Activated CD4-positive, alpha-beta T cell treated with anti-CD3 and anti-CD28 coated beads, Interleukin-2, amount 10 ng/mL, durations not matched to agents 7 days and 5 days (primary cell): Measurements from ENCODE around the gene LRRC4C. TPM values are rescaled to one million over a fixed set of nuclear protein-coding genes. Genes with fewer than 3 reads are reported as not detected.

Source experiments
- CTCF ChIA-PET: fragments of 350-600 bp; sonication (Branson Sonifier 250); formaldehyde crosslinking; loops from one replicate; lab custom pipeline; 2021; ENCODE audit warnings: antibody characterized with exemption; lab: Charles Lee
- POLR2A ChIA-PET: fragments of 350-600 bp; sonication (Branson Sonifier 250); formaldehyde crosslinking; loops from one replicate; lab custom pipeline; 2021; ENCODE audit warnings: antibody characterized with exemption; lab: Charles Lee
- DNase-seq: peaks from one replicate; pipeline ENCODE4 v3.0.0-alpha.2; 2020
- H3K27ac Mint-ChIP-seq: one replicate; pipeline ENCODE4 v1.8.0; 2021; ENCODE audit warnings: mild to moderate bottlenecking, moderate library complexity, mixed read lengths
- H3K27me3 Mint-ChIP-seq: one replicate; pipeline ENCODE4 v1.8.0; 2021; ENCODE audit warnings: mixed read lengths
- H3K36me3 Mint-ChIP-seq: one replicate; pipeline ENCODE4 v1.8.0; 2021; ENCODE audit warnings: low read depth, mixed read lengths
- H3K4me1 Mint-ChIP-seq: one replicate; pipeline ENCODE4 v1.8.0; 2021; ENCODE audit warnings: mixed read lengths
- H3K4me3 Mint-ChIP-seq: one replicate; pipeline ENCODE4 v1.8.0; 2021; ENCODE audit warnings: mild to moderate bottlenecking, moderate library complexity, mixed read lengths
- H3K9me3 Mint-ChIP-seq: one replicate; pipeline ENCODE4 v1.8.0; 2021; ENCODE audit warnings: mixed read lengths
- total RNA-seq, 2 experiments: library from RNA; stranded (reverse); gene quantifications; one replicate each; pipeline ENCODE4 v1.2.3, GENCODE V29; 2021

The LRRC4C gene
- total RNA-seq, 2 experiments from 2014 or later = not detected

DNA sequence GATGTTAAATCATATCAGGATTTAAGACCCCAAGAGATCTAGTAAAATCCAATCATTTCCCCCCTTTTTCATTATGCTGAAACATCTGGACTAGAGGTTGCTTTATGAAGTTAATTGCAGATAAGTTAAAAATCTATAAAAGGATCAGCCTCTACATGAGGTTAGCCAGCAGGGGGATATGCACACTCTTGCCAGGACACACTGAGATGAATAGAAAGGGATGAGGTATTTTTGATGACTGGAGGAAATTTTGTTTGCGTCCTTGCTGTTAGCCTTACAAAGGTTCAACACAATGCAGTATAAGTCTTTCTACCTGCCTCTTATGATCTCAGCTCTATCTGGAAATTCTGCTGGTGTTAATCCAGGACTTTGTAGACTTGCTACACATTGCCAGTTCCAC is 1034.3 kb downstream of the LRRC4C start:
- H3K4me3 Mint-ChIP-seq = no peak overlapping the region
- ChIA-PET CTCF (no interaction called here), POLR2A (no interaction called here)
- DNase-seq = no peak
- H3K27ac Mint-ChIP-seq = no peak overlapping the region
- no peaks in the 10 kb centered on the region for H3K27me3 Mint-ChIP-seq
- no peaks in the 10 kb centered on the region for H3K36me3 Mint-ChIP-seq
- peaks cover 7% of the 10 kb centered on the region for H3K9me3 Mint-ChIP-seq
- H3K4me1 Mint-ChIP-seq = no peaks in the 10 kb centered on the region

DNA sequence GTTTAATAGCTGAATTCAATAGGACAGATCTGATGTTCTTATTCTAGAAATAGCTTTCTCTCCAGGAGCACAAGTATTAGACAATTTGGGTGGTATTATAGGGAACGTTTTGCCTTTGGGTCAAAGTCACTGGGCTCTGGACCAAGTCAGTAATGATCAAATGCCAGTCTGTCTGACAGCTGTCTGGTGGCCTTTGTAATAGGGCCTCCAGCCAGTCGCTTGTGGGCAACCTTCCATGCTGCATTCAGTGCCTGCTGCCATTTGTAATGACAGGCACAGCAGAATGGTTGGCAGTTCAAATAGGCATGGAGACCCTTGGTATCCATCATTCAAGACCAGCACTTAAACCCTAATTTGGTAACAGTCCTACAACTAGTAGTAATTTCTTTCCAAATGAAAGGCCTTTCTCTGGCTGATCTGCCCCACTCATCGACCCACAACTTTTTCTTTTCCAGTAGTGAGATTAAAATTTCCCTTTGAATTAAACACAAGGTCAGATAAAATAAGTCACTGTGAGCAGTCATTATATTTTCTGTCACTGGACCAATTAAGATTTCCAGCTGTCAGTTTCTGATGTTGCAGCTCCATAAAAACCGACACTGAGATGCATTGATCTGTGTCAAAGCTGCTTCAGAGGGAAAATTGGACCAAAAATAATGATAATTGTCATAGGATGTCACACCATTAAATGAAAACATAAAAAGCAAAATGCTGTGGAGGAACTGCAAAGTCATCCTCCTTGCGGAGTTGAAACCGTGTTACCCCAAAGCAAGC is 1038.1 kb downstream of the LRRC4C start:
- Mint-ChIP-seq H3K27ac (no peak overlapping the region), H3K4me3 (no peak overlapping the region), H3K9me3 (peaks cover 4% of the 10 kb centered on the region), H3K4me1 (no peaks in the 10 kb centered on the region), H3K36me3 (no peaks in the 10 kb centered on the region), H3K27me3 (no peaks in the 10 kb centered on the region)
- POLR2A ChIA-PET = no interaction called here
- DNase-seq = no peak
- CTCF ChIA-PET = no interaction called here

DNA sequence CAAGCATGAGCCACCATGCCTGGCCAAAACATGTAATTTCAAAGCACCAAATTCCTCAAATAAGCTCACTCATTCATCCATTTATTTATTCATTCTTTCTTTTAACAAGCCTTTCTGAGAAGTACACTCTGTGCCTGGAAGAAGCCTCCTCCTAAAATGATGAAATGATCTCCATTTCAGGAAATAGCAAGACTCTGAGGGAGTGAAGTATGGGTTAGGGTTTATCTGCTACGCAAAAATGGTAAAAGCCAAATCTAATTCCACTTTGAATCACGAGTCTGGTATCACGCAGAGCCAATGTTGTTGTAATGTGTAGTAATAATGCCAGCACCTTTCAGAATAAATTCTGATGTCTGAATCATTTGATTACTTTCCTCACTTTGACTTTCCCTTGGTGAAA is 1041.8 kb downstream of the LRRC4C start:
- CTCF ChIA-PET = no interaction called here
- H3K36me3 Mint-ChIP-seq = no peaks in the 10 kb centered on the region
- no peak overlapping the region for H3K27ac Mint-ChIP-seq
- POLR2A ChIA-PET = no interaction called here
- no peak overlapping the region for H3K4me3 Mint-ChIP-seq
- DNase-seq = no peak
- no peaks in the 10 kb centered on the region for H3K27me3 Mint-ChIP-seq
- H3K4me1 Mint-ChIP-seq = no peaks in the 10 kb centered on the region
- H3K9me3 Mint-ChIP-seq = peaks cover 1% of the 10 kb centered on the region

DNA sequence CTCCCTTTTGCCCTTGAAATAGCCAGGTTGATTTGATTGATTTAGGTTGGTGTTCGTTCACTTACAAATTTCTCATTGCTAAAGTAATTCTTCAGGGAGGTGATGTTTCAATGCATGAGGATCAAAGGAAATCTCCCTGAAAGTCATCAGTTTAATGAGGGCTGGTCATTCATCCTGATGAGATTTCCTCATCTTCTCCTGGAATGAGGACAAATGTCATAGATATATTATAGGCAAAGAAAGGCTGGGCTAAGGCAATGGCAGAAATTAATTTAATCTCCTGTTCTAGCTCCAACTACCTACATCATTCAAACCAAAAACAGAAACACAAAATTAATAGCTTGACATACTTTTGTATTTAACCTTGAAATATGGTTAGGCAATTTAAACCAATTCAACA is 1052.1 kb downstream of the LRRC4C start:
- Mint-ChIP-seq H3K27ac (no peak overlapping the region), H3K36me3 (no peaks in the 10 kb centered on the region), H3K27me3 (no peaks in the 10 kb centered on the region), H3K4me3 (no peak overlapping the region), H3K9me3 (peaks cover 10% of the 10 kb centered on the region), H3K4me1 (no peaks in the 10 kb centered on the region)
- POLR2A ChIA-PET = no interaction called here
- DNase-seq = no peak
- CTCF ChIA-PET = interaction anchor here (0.6 kb wide), 1 partner anchor 475 kb away, joined by 3 read pairs; no protein-coding TSS in a partner anchor

DNA sequence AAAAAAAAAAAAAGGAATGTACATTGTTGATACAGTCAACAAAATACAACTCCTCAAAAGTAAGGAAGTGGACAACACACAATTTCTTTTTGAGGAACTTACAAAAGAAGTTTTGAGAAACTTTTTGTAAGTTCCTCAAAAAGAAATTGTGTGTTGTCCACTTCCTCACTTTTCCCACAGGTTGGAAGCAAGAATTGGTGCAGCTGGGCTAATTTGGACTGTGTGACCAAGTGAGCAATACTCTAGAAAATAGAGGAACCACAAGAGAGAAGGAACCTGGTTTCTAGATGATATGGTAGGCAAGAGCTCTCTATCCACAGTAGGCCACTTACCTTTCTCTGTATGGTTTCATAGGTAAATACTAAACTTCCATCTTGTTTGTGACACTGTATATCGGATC is 1053.8 kb downstream of the LRRC4C start:
- CTCF ChIA-PET = no interaction called here
- Mint-ChIP-seq H3K36me3 (no peaks in the 10 kb centered on the region), H3K9me3 (peaks cover 10% of the 10 kb centered on the region), H3K27me3 (no peaks in the 10 kb centered on the region), H3K4me3 (no peak overlapping the region), H3K27ac (no peak overlapping the region), H3K4me1 (no peaks in the 10 kb centered on the region)
- no peak for DNase-seq
- POLR2A ChIA-PET = no interaction called here

DNA sequence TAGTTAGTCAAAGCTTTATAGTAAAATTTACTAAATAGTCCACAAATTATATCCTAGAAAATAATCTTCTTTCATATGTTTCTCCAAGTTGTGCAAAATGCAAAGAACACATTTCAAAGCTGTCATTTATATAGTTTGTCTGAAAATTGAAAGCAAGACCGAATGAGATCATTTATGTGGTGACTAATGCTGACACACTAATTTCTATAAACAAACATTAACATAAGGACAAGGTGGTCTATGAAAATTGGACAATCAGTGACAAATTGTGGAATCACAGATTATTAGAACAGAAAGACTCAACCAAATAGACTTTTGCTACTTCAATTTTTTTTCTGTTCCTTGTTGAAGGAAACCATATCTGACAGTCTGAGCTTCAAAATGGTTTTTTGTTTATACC is 1056.1 kb downstream of the LRRC4C start:
- H3K36me3 Mint-ChIP-seq = no peaks in the 10 kb centered on the region
- no peaks in the 10 kb centered on the region for H3K27me3 Mint-ChIP-seq
- ChIA-PET CTCF (no interaction called here), POLR2A (no interaction called here)
- H3K4me1 Mint-ChIP-seq = no peaks in the 10 kb centered on the region
- no peak overlapping the region for H3K27ac Mint-ChIP-seq
- H3K9me3 Mint-ChIP-seq = peaks cover 8% of the 10 kb centered on the region
- no peak overlapping the region for H3K4me3 Mint-ChIP-seq
- DNase-seq = no peak

DNA sequence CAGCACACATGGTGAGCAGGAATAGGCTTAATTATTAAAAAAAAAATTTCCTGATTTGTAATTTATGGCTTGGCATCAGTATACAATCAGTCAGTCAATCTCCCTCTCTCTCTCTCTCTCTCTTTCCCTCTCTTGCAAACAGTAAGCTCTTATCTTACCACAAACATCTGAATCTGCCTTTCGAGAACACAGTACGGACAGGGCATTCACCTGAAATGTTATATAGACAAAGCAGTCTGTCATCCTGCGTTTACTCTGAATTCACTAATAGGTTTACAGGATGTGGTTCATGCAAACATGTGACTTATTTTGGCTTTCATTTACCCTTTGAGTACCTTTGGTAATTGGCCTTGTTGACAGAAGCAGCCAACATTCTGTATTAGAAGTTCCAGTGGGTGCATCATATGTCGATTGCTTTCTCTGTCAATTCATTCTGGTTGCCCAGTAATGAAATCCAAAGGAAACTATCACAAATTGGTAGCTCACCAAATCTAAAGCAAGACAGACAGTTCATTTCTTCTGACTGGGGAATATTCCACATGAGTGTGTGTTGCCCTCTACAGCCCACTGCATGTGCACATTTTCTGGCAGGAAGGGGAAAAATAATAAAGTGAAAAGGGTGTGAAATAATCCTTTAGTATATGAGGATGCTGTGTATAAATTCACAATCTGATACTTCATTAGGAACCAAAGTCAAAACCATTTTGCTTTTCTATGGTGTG is 1058.2 kb downstream of the LRRC4C start:
- no peaks in the 10 kb centered on the region for H3K27me3 Mint-ChIP-seq
- ChIA-PET POLR2A (no interaction called here), CTCF (no interaction called here)
- peaks cover 9% of the 10 kb centered on the region for H3K9me3 Mint-ChIP-seq
- no peak overlapping the region for H3K4me3 Mint-ChIP-seq
- DNase-seq = no peak
- H3K4me1 Mint-ChIP-seq = no peaks in the 10 kb centered on the region
- H3K27ac Mint-ChIP-seq = no peak overlapping the region
- no peaks in the 10 kb centered on the region for H3K36me3 Mint-ChIP-seq

DNA sequence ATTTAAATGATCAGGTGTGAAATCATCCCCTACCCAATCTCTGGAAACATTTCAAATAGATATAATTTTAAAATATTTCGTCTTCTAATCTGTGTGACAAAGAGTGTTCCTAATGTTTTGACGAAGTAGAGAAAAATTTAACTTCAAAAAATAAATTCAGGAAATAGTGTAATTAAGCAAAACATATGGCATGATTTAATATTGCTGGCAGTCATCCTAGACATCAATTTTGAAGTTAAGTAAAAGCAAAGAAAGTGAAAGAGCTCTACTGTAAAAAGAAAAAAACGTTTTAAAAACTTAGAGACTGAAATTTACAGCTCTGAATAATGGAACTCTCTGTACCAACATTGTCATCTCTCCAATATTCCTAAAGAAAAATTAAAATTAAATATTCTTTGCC is 1062.3 kb downstream of the LRRC4C start:
- CTCF ChIA-PET = no interaction called here
- H3K36me3 Mint-ChIP-seq = no peaks in the 10 kb centered on the region
- H3K27me3 Mint-ChIP-seq = no peaks in the 10 kb centered on the region
- no peak overlapping the region for H3K4me3 Mint-ChIP-seq
- peaks cover 13% of the 10 kb centered on the region for H3K9me3 Mint-ChIP-seq
- POLR2A ChIA-PET = no interaction called here
- H3K4me1 Mint-ChIP-seq = no peaks in the 10 kb centered on the region
- H3K27ac Mint-ChIP-seq = no peak overlapping the region
- no peak for DNase-seq

DNA sequence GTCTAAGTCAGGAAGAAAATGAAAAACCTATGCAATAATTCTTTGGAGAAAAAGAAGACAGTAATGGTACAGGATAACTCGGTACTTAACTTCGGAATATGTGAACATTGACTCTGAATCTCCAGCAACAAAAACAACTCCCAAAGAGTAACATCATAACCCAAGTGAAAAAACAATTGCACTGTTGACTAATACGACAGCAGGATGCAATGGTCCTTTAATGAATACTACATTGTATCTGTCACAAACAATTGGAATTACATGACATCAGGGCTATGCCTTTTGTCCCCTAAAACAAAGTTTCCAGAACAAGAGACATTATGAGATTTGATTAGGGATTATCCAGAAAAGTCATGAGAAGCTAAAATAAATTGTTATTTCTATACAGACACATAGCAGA is 1065.9 kb downstream of the LRRC4C start:
- ChIA-PET POLR2A (no interaction called here), CTCF (no interaction called here)
- no peak for DNase-seq
- H3K4me3 Mint-ChIP-seq = no peak overlapping the region
- H3K4me1 Mint-ChIP-seq = no peaks in the 10 kb centered on the region
- peaks cover 12% of the 10 kb centered on the region for H3K9me3 Mint-ChIP-seq
- no peak overlapping the region for H3K27ac Mint-ChIP-seq
- H3K36me3 Mint-ChIP-seq = no peaks in the 10 kb centered on the region
- no peaks in the 10 kb centered on the region for H3K27me3 Mint-ChIP-seq

DNA sequence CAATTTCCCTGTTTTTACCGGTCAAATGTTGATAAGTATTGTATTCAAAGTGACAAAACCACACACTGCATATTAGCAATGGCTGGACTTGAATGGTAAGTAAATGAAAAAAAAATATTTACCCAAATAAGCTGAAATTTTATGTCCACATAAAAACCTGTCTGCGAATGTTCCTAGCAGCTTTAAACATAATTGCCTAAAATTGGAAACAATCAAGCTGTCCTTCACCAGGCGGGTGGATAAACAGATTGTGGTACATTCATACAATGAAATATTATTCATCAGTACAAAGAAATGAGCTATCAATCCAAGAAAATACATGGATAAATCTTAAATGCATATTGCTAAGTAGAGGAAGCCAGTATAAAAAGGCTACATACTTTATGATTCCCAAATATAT is 1067.8 kb downstream of the LRRC4C start:
- Mint-ChIP-seq H3K4me3 (no peak overlapping the region), H3K36me3 (no peaks in the 10 kb centered on the region), H3K27me3 (no peaks in the 10 kb centered on the region), H3K27ac (no peak overlapping the region), H3K9me3 (peaks cover 9% of the 10 kb centered on the region), H3K4me1 (no peaks in the 10 kb centered on the region)
- ChIA-PET POLR2A (no interaction called here), CTCF (no interaction called here)
- DNase-seq = no peak

DNA sequence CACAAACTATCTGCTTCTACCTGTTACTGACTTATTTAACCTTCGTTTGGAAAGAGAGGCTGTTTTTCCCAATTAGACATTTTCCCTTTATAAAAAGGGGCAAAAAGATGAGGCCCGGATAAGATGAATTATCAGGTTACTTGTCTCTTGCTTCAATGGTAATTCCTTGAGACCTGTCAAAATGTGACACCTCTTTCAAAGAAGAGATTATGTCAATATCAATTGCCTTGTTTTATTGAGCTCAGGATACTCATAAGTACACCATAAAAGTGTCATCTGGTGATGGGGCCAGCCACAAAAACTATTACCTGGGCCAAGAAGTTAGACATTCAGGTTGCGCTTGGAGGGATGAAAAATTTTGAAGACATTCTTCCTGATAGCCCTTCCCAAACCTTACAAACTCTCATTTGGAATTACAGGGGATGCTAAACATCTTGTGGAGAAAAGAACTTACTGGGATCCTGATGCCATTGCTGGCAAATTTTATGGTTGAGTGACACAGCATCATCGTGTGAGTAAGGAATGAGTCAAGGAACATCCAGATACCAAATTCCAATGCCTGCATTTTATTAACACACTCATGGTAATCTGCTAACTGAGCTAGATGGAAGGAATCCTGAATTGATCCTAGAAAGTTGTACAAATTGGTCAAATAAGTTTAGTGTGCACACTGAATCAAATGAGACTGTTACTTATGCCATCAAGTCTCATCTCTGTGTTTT is 1071.2 kb downstream of the LRRC4C start:
- Mint-ChIP-seq H3K27ac (no peak overlapping the region), H3K4me1 (no peaks in the 10 kb centered on the region), H3K27me3 (no peaks in the 10 kb centered on the region), H3K4me3 (no peak overlapping the region), H3K9me3 (peaks cover 6% of the 10 kb centered on the region), H3K36me3 (no peaks in the 10 kb centered on the region)
- CTCF ChIA-PET = no interaction called here
- no peak for DNase-seq
- POLR2A ChIA-PET = no interaction called here

DNA sequence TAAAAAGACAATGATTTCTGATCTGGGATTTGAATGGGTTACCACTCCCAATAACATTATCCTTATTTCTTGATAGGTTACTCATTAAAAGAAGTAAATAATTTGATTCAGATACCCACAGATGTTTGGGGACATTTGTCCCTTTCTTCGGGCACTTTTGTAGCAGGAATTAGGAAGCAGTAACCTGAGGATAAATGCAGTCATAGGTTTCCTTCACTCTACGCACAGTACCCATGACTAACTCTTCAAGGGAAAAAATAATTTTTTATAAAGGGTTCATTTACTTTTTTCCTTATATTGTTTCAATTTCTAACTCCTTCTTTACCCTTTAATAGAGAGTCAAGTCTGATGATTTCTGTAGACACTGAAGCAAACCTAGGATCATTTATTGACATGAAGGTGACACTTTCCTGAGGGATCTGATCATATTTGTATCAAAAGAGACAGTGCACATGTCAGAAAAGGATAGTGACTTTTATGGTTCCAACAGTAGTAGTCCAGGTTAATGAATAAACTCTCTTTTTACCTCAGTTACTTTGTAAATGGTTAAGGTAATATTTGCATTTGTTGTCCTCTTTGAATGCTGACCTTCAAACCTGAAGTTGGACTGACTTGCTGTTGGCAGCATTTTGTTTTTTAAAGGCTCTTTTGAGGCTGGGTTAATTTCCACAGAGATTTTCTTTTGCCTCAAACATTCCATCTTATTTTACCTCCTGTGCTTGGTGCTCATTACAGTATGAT is 1072.0 kb downstream of the LRRC4C start:
- ChIA-PET POLR2A (no interaction called here), CTCF (no interaction called here)
- peaks cover 5% of the 10 kb centered on the region for H3K9me3 Mint-ChIP-seq
- no peaks in the 10 kb centered on the region for H3K36me3 Mint-ChIP-seq
- H3K4me1 Mint-ChIP-seq = no peaks in the 10 kb centered on the region
- no peak overlapping the region for H3K4me3 Mint-ChIP-seq
- no peak overlapping the region for H3K27ac Mint-ChIP-seq
- H3K27me3 Mint-ChIP-seq = no peaks in the 10 kb centered on the region
- DNase-seq = no peak

DNA sequence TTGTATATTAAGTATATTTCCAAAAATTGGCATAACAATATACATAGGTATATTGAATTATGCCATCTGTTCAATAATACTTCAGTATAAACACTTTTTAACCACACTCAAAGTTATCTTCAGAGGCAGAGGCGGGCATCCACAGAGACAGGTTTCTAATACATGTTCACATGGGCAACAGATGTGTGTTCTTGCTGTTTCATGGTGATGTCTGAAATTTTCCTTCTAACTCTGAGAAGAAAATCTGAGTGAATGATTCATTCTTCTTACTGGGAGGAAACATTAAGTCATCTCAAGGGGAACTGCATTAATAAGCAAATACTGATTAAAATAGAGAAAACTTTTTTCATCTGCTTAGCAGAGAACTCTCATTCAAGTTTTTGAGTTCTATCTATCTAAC is 1074.5 kb downstream of the LRRC4C start:
- DNase-seq = no peak
- H3K9me3 Mint-ChIP-seq = peaks cover 5% of the 10 kb centered on the region
- no peaks in the 10 kb centered on the region for H3K4me1 Mint-ChIP-seq
- POLR2A ChIA-PET = no interaction called here
- CTCF ChIA-PET = no interaction called here
- no peak overlapping the region for H3K4me3 Mint-ChIP-seq
- no peak overlapping the region for H3K27ac Mint-ChIP-seq
- H3K36me3 Mint-ChIP-seq = no peaks in the 10 kb centered on the region
- H3K27me3 Mint-ChIP-seq = no peaks in the 10 kb centered on the region
